Type B pancreatic cell (in vitro differentiated cells): ENCODE measurements around the gene DENND4C. TPM values are rescaled to one million over a fixed set of nuclear protein-coding genes. Genes with fewer than 3 reads are reported as not detected.

Source experiments
- DNase-seq: peaks from one replicate; pipeline ENCODE4 v3.0.0; 2021; ENCODE audit warnings: mixed read lengths; ENCODE audit not compliant: unreplicated experiment; ENCODE audit errors: extremely low spot score
- H3K27ac Mint-ChIP-seq: 2 replicates; pipeline ENCODE4 v1.8.0; 2021; ENCODE audit warnings: mild to moderate bottlenecking, mixed read lengths
- H3K27me3 Mint-ChIP-seq: 2 replicates; pipeline ENCODE4 v1.8.0; 2021; ENCODE audit warnings: mixed read lengths
- H3K36me3 Mint-ChIP-seq: 2 replicates; pipeline ENCODE4 v1.8.0; 2021; ENCODE audit warnings: mixed read lengths
- H3K4me1 Mint-ChIP-seq: one replicate; pipeline ENCODE4 v1.8.0; 2021; ENCODE audit warnings: mixed read lengths; ENCODE audit not compliant: unreplicated experiment
- H3K4me3 Mint-ChIP-seq: 2 replicates; pipeline ENCODE4 v1.8.0; 2021; ENCODE audit warnings: mild to moderate bottlenecking, mixed read lengths
- H3K9me3 Mint-ChIP-seq: 2 replicates; pipeline ENCODE4 v1.8.0; 2021; ENCODE audit warnings: mixed read lengths
- total RNA-seq: library from RNA; stranded (reverse); gene quantifications from 2 replicates; pipeline ENCODE4 v1.2.1, GENCODE V29; 2021; ENCODE audit warnings: low replicate concordance
- TF ChIP-seq, protein P1 (sequence below): fragments of 200-600 bp; sonication (generic); conservative IDR thresholded peaks from 2 replicates; pipeline ENCODE4 v1.5.0; 2021; ENCODE audit warnings: antibody characterized with exemption, mild to moderate bottlenecking

The DENND4C gene
- total RNA-seq, 1 donor from 2014 or later = 36.6 TPM

DNA sequence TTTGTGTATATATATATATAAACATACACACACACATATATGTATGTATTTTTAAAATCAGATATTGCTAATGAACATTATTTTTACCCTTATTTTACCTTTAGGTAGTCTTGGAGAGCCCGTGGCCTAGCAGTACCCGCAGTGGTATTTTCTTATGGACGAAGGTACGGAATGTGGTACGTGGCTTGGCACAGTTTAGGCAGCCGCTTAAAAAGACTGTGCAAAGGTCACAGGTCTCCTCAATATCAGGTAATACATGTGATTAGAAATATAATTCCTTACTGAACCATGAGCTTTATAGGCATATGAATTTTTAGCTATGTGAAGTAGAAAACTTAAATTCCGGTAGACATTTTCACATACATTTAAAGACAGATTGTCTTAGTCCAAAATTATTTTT, 105.7 kb downstream of the DENND4C start:
- Mint-ChIP-seq H3K4me1 (no peaks in the 10 kb centered on the region), H3K27ac (no peak overlapping the region)

DNA sequence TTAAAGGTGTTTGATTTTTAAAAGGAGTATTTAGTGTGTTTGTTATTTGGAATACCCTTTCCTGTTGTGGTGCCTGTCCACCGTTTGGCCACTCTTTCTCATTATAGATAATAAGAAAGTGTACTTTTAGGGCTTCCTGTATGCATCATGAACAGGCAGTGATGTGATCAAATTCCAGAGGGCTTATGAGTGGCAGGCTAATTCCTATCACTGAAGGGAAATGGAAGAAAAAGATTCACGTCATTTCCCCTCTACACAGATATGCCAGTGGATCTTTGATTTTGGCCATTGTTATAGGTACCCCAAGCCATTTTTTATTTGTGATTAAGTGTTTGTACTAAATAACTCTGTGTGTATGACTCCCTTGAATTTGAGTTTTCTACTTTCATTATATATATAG, 112.5 kb downstream of the DENND4C start:
- Mint-ChIP-seq H3K4me1 (no peaks in the 10 kb centered on the region), H3K27me3 (no peaks in the 10 kb centered on the region), H3K27ac (no peak overlapping the region), H3K4me3 (no peak overlapping the region), H3K36me3 (peaks cover 16% of the 10 kb centered on the region), H3K9me3 (no peaks in the 10 kb centered on the region)
- DNase-seq = no peak
- TF ChIP-seq, protein P1, sequence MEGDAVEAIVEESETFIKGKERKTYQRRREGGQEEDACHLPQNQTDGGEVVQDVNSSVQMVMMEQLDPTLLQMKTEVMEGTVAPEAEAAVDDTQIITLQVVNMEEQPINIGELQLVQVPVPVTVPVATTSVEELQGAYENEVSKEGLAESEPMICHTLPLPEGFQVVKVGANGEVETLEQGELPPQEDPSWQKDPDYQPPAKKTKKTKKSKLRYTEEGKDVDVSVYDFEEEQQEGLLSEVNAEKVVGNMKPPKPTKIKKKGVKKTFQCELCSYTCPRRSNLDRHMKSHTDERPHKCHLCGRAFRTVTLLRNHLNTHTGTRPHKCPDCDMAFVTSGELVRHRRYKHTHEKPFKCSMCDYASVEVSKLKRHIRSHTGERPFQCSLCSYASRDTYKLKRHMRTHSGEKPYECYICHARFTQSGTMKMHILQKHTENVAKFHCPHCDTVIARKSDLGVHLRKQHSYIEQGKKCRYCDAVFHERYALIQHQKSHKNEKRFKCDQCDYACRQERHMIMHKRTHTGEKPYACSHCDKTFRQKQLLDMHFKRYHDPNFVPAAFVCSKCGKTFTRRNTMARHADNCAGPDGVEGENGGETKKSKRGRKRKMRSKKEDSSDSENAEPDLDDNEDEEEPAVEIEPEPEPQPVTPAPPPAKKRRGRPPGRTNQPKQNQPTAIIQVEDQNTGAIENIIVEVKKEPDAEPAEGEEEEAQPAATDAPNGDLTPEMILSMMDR = no peak

More for the DNA sequence above, 105.7 kb downstream of the DENND4C start:
- TF ChIP-seq, protein P1 = no peak
- no peaks in the 10 kb centered on the region for H3K9me3 Mint-ChIP-seq
- DNase-seq = no peak
- H3K36me3 Mint-ChIP-seq = peaks cover 14% of the 10 kb centered on the region
- no peaks in the 10 kb centered on the region for H3K27me3 Mint-ChIP-seq
- H3K4me3 Mint-ChIP-seq = no peak overlapping the region

DNA sequence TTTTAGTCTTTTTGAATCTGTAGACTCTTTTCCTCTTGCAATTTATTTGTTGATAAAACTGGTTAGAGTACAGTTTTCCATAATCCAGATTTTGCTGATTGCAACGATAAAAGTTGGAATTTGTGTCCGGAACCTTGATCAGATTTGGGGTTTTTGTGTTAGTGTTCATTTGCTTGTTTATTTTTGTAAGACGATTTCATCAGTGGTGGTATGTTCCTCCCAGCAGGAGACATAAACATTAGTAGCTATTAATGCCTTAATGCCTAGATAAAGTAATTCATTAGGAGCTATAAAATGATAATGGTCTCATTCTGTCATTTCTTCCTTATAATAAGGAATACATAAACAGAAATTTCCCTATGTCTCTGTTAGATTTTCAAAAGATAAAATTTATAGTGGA, 128.2 kb downstream of the DENND4C start:
- Mint-ChIP-seq H3K36me3 (peaks cover 18% of the 10 kb centered on the region), H3K27ac (no peak overlapping the region), H3K4me1 (no peaks in the 10 kb centered on the region), H3K4me3 (no peak overlapping the region), H3K9me3 (no peaks in the 10 kb centered on the region), H3K27me3 (no peaks in the 10 kb centered on the region)
- TF ChIP-seq, protein P1 = no peak
- DNase-seq = no peak

DNA sequence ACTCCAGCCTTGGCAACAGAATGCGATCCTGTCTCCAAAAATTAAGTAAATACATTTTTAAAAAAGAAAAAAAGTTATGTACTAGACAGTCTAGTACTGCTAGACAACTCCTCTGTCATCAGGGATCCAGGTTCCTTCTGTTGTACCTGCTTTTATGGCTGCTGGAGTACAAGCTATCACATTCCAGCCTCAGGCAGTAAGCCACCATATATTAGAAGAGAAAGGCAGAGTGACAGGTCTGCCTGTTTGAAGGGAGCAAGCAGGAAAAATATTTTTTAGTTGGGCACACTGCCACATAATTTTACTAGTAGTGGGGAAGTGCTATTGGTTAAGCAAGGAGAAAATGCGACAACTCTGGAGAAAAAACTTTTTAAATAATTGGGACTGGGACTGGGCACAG, 138.6 kb downstream of the DENND4C start:
- Mint-ChIP-seq H3K27ac (peak overlapping the region; percentile 64), H3K27me3 (no peaks in the 10 kb centered on the region), H3K4me1 (no peaks in the 10 kb centered on the region), H3K36me3 (peaks cover 21% of the 10 kb centered on the region), H3K9me3 (no peaks in the 10 kb centered on the region), H3K4me3 (peak overlapping the region; percentile 15)
- no peak for DNase-seq
- TF ChIP-seq, protein P1 = no peak

DNA sequence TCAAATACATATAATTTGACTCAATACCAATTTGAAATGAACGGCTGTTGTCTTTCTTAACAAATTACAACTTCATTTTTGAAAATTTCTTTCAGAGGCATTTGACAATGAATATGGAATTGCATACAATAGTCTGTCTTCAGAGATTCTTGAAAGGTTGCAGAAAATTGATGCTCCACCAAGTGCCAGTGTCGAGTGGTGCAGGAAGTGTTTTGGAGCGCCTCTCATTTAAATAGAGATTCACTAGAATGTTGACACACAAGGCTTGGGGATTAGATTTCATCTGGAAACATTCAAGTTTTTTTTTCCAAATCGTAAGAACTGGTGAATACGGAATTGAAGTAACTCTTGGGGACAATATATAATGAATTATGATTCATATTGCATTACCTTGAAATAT, 141.4 kb downstream of the DENND4C start:
- peaks cover 32% of the 10 kb centered on the region for H3K36me3 Mint-ChIP-seq
- H3K27me3 Mint-ChIP-seq = no peaks in the 10 kb centered on the region
- DNase-seq = no peak
- H3K27ac Mint-ChIP-seq = no peak overlapping the region
- H3K4me1 Mint-ChIP-seq = peaks cover under 1% of the 10 kb centered on the region
- H3K4me3 Mint-ChIP-seq = no peak overlapping the region
- TF ChIP-seq, protein P1 = peak; percentile 35
- no peaks in the 10 kb centered on the region for H3K9me3 Mint-ChIP-seq

DNA sequence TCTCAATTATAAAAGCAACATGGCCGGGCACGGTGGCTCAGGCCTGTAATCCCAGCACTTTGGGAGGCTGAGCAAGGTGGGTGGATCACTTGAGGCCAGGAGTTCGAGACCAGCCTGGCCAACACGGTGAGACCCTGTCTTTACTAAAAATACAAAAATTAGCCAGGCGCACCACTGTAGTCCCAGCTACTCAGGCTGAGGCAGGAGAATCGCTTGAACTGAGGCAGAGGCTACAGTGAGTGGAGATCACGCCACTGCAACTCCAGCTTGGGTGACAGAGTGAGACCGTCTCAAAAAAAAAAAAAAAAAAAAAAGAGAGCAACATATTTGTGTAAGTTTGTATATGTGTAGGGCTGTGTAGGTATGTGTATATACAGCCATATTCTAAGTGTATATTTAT, 142.1 kb downstream of the DENND4C start:
- DNase-seq = no peak
- Mint-ChIP-seq H3K4me3 (no peak overlapping the region), H3K27me3 (no peaks in the 10 kb centered on the region), H3K4me1 (peaks cover 7% of the 10 kb centered on the region), H3K36me3 (peaks cover 38% of the 10 kb centered on the region), H3K9me3 (no peaks in the 10 kb centered on the region), H3K27ac (peak overlapping the region; percentile 65)
- TF ChIP-seq, protein P1 = no peak
